Neural cell (in vitro differentiated cells): ENCODE measurements around the gene PMPCA.

Experiments
- EP300 ChIP-seq: fragments of 450-650 bp; conservative IDR thresholded peaks from 2 replicates; pipeline ENCODE4 v1.6.1; 2014; ENCODE audit warnings: antibody characterized with exemption, mild to moderate bottlenecking, moderate library complexity; ENCODE audit not compliant: poor library complexity, severe bottlenecking
- EZH2 ChIP-seq: fragments of 200-600, 300-800 bp; shearing (Covaris generic), sonication (generic); IDR thresholded peaks from 2 replicates; pipeline ENCODE4 v1.6.1; 2014; ENCODE audit warnings: antibody characterized with exemption, low read length, borderline replicate concordance, mild to moderate bottlenecking; ENCODE audit not compliant: insufficient read depth, poor library complexity, severe bottlenecking
- POLR2AphosphoS5 ChIP-seq: IDR thresholded peaks from 2 replicates; pipeline ENCODE4 v1.6.1; 2012
- RAD21 ChIP-seq: fragments of 450-650 bp; conservative IDR thresholded peaks from 2 replicates; pipeline ENCODE4 v1.6.1; 2014; ENCODE audit warnings: antibody characterized with exemption, mild to moderate bottlenecking, moderate library complexity
- TF ChIP-seq, protein P1 (sequence below): fragments of 450-650 bp; IDR thresholded peaks from 2 replicates; pipeline ENCODE4 v1.5.1; 2014; ENCODE audit warnings: antibody characterized with exemption, mild to moderate bottlenecking, moderate library complexity; ENCODE audit not compliant: poor library complexity, severe bottlenecking
- TF ChIP-seq, protein P2 (sequence below): IDR thresholded peaks from 2 replicates; pipeline ENCODE4 v1.6.1; 2012; ENCODE audit warnings: borderline replicate concordance

DNA sequence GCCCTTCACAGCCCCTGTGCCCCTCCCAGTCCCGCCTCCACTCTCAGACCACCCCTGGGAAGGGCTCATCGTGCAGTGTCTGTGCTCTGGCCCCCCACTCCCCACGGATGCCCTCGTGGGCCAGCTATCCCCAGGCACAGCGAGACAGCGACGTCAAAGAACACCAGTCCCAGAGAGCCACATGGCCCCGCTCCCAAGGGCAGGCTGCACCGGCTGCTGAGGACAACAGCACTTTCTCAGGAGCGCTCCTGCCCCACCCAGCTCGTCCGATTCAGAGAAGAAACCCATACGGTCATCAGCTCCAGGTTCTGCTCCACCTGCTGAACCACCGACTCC lies 5.7 kb upstream of the PMPCA start:
- TF ChIP-seq, protein P1, sequence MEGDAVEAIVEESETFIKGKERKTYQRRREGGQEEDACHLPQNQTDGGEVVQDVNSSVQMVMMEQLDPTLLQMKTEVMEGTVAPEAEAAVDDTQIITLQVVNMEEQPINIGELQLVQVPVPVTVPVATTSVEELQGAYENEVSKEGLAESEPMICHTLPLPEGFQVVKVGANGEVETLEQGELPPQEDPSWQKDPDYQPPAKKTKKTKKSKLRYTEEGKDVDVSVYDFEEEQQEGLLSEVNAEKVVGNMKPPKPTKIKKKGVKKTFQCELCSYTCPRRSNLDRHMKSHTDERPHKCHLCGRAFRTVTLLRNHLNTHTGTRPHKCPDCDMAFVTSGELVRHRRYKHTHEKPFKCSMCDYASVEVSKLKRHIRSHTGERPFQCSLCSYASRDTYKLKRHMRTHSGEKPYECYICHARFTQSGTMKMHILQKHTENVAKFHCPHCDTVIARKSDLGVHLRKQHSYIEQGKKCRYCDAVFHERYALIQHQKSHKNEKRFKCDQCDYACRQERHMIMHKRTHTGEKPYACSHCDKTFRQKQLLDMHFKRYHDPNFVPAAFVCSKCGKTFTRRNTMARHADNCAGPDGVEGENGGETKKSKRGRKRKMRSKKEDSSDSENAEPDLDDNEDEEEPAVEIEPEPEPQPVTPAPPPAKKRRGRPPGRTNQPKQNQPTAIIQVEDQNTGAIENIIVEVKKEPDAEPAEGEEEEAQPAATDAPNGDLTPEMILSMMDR, result no peak
- TF ChIP-seq EP300 (no peak), POLR2AphosphoS5 (no peak), RAD21 (no peak), EZH2 (no peak)
- TF ChIP-seq, protein P2, sequence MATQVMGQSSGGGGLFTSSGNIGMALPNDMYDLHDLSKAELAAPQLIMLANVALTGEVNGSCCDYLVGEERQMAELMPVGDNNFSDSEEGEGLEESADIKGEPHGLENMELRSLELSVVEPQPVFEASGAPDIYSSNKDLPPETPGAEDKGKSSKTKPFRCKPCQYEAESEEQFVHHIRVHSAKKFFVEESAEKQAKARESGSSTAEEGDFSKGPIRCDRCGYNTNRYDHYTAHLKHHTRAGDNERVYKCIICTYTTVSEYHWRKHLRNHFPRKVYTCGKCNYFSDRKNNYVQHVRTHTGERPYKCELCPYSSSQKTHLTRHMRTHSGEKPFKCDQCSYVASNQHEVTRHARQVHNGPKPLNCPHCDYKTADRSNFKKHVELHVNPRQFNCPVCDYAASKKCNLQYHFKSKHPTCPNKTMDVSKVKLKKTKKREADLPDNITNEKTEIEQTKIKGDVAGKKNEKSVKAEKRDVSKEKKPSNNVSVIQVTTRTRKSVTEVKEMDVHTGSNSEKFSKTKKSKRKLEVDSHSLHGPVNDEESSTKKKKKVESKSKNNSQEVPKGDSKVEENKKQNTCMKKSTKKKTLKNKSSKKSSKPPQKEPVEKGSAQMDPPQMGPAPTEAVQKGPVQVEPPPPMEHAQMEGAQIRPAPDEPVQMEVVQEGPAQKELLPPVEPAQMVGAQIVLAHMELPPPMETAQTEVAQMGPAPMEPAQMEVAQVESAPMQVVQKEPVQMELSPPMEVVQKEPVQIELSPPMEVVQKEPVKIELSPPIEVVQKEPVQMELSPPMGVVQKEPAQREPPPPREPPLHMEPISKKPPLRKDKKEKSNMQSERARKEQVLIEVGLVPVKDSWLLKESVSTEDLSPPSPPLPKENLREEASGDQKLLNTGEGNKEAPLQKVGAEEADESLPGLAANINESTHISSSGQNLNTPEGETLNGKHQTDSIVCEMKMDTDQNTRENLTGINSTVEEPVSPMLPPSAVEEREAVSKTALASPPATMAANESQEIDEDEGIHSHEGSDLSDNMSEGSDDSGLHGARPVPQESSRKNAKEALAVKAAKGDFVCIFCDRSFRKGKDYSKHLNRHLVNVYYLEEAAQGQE, result no peak
